Activated T-cell treated with anti-CD3 and anti-CD28 coated beads for 24 hours (primary cell): Measurements from ENCODE around the gene CNOT4.

Experiments
- DNase-seq: peaks from one replicate; pipeline ENCODE4 v3.0.0-alpha.2; 2020; ENCODE audit warnings: low read depth

The CNOT4 gene

DNA sequence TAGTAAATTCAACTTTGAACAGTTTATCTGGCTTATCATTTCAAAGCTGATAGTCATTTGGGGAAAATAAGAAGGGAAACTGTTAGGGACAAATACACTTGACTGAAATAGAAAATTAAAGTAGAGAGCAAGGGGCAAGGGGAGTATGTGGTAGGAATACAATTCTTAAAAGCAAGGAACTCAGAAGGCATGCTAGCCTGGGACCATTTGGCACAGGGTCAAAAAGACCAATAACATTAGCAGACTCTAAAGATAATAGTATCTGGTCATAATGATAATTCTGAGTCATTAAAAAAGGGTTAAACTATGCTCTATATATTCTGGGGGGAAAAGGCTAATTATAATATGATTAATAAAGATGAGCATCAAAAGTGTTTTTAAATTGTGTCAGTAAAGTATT is 112.2 kb downstream of the CNOT4 start:
- DNase-seq: no peak

DNA sequence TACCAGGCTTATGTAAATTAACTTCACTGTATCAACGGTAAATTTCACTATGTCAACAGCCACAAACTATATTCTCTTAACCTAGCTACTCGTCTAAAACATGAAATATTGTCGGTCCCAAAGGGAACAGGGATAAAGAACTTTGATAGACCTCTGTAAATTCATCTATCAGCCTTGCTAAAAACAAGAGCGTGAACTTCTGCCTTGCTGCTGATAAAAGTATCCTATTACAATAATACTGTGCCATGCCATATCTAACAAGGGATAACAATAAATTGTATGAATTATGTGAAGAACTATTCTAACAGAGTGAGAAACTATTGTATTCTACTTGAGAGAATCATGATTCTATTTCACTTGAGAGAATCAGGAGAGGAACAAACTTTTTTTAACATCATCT is 117.2 kb downstream of the CNOT4 start:
- DNase-seq: no peak

DNA sequence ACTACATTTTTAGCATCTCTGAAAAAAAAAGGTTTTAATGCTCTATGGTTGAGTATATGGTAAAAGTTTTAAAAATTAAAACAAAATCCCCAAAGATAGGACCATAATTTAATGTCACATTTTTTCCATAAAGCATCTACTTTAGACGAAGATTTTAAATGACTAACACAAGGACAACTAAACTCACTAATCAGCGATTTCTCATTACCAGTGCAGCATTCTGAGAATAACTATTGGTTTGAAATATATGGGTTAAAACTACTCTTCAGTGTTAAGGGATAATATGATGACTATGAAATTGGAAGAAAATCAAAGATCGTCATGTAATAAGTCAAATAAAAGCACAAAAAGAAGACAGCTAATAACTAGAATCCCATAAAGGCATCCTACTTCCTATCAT is 118.4 kb downstream of the CNOT4 start:
- DNase-seq: no peak

DNA sequence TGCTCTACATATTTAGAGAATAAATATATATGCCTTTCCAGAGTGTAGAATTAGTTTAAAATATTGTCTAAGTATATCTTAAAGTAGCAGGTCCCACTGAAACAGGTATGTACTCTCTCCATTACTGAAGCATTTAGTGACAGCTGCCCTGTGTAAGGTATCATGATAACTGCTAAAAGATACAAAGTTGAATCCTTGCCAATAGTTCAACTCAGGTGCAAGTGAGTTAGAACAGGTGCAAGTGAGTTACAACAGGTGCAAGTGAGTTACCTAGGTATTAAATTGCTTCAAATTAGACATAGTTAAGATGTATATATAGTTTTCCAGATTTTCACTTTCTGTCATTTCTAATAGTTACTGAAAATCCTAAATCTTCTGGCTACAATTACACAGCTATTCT is 119.1 kb downstream of the CNOT4 start:
- no peak for DNase-seq

DNA sequence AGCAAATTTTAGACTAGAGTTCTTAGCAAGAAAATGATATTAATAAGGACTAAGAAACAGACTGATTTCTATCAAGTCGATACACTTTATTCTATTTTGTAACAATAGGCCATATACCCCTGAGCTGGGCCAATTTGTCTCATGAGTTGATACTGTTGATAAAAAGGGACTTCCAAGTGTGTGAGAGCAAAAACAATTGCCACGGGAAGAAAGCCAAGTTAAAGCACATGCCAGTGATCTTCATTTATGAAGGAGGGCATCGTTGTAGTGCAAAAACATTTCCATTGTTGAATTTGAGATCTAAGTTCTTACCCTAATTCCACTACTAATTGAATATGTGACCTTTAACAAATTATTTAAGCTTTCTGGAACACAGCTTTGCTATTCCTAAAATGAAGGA is 119.9 kb downstream of the CNOT4 start:
- no peak for DNase-seq

DNA sequence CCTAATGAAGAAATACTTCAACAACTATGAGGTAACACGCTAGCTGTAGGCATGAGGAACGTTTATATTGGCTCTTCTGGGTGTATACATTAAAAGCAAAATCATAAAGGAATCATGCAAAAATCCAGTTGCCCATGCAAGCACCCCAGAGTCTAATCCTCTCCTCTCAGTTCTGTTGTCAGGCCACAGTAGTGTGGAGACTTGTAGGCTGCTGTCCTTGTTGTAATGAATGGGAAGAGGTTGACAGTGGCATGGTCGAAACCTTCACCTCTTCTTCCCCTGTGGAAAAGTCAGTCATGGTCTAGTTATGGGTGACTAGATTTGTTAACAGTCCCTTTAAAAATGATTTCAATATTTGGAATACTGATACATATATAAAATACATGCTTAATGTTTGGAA is 121.3 kb downstream of the CNOT4 start:
- no peak for DNase-seq

DNA sequence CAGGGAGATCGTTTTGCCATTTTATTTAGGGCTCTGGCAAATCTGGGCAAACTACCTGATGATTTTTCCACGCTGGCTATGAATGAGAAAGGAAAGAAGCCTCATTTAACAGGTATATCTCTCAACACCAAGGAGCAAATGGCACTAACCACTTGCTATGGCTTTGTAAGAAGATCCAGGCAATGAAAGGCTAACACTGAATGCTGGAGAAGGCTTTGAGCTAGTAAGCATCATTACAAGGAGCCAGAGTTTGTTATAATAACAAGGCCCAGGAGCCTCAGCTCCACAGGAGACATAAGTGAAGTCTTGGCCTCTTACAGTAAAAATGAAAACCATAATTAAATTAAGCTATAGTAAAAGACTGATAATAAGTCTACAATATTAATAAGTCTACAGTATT is 123.1 kb downstream of the CNOT4 start:
- DNase-seq: no peak

DNA sequence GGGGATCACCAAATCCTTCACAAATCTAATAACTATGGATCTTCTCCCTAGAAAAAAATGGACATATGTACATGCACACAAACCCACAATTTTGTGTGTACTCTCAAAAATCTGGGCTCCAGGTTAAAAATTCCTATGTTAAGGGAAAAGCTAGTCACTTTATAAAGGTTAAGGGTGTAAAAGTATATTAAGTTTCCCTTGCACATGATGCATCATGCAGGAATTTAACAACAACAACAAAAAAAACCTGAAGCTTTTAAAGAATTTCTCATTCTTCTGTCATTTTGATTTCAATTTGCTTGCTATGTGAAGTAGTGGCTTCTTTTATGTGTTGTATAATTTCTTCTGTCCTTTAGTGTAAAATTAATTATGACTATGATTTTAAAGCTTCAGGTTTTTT is 123.7 kb downstream of the CNOT4 start:
- DNase-seq: no peak

DNA sequence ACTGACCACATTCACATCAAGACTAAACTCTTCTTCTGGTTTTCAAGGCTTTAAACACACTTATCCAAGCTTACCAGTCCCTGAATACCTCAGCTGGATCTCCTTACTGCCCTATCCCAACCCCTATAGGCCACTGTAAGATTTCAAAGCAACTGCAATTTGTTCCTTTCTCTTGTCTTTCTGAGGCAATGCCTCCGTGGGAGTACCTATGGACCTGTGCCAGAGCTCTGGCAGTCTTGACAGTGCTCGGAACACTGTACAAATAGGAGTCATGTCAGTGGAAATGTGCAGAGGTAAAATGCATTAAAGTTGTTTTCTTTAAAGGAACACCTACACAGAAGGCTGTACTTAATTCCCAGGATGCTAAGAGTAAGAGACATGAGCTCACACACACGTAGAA is 124.7 kb downstream of the CNOT4 start:
- DNase-seq: no peak

DNA sequence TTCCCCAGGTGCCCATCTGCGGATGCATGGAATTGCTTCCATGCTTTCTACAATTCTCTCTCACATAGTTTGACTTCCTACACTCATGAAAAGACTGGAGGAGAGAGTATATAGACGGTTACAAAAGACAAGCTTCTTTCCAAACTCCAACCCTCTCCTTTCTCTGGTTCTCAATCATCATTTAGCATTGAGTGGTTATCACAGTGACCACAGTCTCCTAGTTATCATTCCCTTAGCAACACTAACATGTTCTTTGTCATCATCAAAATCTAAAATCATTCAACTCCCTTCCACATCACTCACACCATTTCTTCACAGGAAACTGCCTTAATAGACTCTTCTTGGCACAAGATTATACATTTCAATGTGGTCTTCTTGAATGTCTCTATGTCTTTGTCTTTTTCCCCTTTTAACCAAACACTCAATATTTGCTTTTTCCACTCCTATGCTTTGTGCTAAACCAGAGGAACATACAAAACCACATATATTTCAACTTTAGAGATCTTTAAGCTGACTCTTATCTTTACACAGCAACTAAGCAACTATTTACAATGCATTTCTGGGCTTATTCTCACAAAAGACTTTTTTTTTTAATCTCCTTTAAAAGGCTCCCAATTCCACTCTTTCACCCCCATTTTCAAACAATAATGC is 126.3 kb downstream of the CNOT4 start:
- no peak for DNase-seq

DNA sequence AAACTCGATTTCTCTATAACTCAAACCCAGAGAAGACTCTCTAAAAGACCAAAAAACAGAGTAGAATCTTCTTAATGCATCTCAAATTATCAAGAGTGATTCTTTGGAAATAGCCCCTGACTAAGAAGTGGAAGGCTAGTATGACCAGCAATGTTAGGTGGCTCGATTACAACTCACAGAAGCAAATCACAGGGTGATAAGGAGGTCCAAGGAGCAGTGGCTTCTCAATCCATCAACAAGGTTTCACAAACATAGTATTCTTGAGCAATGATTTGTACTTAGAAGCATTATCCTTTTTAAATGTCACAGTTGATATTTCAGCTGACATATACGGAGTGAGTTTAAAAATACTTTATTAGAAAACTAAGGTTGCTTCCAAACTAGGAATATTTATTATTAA is 127.7 kb downstream of the CNOT4 start:
- DNase-seq: no peak

DNA sequence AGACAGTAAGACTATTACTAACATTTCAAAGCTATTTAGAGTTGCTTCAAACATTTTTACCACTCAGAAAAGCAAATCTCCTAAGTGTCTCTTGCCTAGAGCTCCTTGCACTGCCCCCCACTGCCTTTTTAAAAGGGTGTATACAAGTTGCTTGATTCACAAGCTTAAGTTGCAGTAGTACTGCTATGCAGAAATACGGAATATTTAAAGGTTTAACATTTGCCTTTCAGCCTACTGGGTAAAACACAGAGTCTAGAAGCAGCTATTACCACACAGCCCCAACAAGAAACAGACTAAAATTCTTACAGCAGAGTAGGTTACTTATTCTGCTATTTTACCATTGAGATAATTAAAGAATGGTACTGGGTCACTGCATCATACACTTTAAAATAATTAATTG is 128.5 kb downstream of the CNOT4 start:
- DNase-seq: no peak

DNA sequence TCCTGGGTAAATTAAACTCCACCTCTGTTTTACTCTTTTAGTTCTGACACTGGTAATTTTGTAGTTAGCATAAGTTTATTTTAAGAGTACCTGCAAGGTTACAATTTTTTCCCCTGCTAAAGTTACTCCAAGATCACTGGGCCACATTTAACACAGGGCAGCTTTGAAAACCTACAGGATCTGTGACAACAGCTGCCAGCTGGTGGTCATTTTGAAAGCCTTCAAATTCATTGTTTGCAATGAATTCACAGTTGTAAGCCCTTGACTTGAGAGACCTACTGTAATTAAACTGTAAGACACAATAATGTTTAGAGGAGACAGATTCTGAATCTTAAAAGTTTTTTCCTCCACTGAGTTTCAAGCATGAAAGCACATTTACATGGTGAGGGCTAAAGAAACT is 129.6 kb downstream of the CNOT4 start:
- DNase-seq: no peak

DNA sequence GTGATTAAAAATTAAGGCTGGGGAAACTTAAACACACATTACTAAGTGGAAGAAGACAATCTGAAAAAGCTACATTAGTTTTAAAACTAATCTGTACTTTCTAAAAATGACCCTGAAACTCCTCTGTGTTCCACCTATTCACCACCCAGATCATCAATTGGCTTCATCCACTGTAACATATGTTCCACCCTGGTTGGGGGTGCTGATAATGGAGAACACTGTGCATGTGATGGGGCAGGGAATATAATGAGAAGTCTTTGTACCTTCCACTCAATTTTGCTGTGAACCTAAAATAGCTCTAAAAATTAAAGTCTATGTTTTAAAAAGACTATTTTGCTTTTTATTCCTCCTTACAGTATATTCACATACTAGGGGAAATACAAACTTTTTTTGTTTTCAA is 132.7 kb downstream of the CNOT4 start:
- no peak for DNase-seq

DNA sequence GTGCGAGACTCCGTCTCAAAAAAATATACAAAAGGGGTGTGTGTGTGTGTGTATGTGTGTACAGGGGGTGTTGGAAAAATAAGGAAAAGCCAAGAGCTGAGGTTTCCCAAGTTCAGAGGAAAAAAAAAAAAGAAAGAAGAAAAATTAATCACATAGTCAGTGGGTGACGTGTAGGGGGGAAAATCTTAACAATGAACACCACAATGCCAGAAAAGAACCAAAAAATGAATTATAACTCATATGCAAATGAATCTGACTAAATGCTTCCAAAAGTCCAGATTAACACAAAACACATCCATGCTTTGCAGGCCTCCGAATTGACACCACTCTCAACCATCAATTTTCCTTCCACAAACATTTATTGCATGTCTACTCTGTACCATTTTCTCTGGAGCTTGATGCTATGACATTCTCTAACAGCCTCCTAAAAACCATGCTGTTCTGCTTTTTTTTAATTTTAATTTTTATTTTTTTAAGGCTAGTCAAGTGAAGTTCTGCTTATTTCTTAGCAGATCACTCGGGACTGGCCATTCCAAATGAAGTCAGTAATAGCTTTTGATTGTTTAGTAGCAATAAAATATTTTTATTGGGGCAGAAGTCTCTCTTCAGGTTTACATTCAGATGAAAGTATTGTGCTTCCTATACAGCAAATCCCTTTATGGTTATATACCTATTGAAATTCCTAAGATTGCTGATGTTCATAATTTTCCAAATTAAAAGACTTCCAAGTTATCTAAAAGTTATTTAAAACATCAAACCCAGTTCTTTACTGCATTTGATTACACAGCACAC is 133.8 kb downstream of the CNOT4 start:
- DNase-seq: no peak

DNA sequence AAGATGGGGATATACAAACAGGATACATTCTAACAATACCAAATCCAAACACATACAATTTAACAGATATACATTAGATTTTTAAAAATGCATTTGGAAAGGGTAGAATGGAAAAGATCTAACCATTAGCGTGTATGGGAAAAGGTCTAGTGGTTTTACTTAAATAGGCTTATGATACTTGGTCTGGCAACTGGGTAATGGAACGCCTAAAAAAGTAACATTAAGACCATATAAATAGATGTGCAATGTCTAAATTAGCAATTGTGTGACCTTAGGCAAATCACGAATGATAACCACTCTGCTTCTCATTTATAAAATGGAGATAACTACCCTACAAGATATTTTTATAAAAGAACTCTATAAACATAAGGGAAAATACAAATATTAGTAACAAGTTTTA is 135.2 kb downstream of the CNOT4 start:
- DNase-seq: no peak

DNA sequence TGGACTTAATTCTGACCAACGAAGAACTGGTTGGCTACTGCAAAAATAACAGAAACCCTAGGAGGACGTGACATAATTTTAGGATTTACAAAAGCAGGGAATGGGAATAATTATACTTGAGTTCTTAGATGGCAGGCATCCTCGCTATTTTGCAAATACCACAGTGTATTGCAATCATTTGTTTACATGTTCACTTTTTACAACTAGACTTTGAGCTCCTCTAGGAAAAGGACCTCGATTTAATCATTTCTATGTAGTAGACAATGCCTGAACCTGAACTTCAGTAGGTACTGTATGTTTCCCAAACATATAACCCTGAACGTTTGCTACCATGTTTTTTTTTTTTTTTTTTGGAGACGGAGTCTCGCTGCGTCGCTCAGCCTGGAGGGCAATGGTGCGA is 137.7 kb downstream of the CNOT4 start:
- DNase-seq: no peak

DNA sequence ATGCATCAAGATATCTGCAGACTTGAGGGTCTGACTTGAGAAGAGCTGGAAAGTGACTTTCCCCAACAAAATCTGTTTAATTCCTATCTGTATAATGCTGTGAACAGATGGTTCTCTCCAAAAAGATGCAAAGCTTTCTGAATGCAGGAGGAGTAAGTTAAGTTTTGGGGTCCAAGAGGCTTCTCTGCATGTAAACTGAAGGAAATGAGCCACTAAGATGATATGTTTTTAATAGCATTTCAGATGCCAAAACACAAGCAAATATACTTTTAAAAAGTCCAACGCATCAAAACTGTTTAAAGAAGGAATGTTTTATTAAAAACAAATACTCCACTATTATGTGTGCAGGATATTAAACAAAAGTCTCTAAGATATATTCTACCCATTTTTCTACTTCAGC is 139.2 kb downstream of the CNOT4 start:
- DNase-seq: no peak

DNA sequence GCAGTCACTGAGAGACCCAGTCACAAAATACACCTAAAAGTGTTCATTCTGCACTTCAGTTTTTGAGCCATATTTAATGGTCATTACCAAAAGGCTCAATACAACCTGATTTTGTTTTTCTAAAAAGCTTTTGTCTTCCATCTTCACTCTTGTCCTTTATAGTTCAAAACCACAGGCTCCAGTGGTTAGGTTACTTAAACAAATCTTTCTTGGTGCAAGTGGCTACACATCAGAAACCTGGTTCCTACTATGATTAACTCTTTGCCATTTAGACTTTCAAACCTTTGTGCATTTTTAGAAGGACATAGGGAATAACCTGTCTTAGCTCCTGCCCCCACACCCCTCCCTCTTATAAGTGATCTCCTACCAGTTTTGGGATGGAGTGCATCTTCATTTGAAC is 140.5 kb downstream of the CNOT4 start:
- no peak for DNase-seq

DNA sequence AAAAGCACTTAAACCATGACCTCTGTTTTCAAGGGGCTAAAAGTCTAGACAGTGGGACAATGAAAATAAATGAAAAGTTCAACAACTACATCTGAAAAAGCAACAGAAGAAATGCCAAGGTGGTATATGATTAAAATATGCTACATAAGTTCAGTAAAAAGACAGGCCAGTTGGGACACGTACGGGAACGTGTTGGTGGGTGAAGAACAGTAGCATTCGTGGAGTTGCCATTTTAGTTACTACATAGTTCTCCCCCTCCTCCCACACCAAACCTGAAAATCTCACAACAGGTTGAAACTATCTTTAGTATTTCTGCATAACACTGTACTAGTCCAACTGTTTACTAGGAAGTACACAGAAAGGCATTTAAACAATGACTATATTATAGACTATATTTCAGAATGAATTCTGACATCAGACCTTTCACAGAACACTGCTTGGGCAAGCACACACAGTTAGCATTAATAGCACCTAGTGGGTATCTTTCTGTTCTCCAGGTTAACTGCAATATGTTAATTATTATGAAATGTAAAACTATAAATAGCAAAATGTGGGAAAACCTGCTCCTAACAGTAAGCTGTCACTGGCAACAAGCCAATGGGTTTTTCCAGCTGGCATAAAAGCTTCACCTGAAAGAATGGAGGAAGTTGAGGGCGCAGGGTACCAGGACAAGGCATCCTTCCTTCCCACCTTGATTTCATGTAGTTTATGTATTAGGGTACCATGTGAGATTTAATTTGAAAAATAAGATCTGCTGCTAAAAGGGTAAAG is 141.3 kb downstream of the CNOT4 start:
- DNase-seq: no peak

DNA sequence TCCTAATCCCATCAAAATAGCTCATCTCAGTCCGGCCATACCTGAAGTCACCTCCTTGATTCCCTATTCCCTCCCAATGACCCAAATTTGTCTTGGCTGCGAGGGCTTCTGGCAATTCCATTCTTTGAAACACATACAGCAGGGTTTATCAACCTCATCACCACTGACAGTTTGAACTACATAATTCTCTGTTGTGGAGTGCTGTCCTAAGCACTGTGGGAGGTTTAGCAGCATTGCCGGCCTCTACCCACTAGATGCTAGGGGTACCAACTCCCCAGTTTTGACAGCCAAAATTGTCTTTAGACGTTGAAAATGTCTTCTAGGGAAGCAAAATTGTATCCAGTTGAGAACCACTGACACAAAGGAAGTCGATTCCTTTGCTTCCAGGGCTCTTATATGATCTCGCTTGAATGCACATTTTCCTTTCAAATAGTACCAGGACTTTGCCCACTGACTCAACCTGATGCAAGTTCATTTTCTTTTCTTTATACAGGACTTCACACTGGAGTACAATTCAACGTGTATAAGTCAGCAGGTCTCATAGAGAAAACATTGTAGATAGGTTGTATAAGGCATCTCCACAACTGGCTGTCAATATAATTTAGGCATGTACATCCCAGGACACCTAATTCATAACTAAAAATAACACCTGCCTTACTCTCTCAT is 142.9 kb downstream of the CNOT4 start:
- no peak for DNase-seq

DNA sequence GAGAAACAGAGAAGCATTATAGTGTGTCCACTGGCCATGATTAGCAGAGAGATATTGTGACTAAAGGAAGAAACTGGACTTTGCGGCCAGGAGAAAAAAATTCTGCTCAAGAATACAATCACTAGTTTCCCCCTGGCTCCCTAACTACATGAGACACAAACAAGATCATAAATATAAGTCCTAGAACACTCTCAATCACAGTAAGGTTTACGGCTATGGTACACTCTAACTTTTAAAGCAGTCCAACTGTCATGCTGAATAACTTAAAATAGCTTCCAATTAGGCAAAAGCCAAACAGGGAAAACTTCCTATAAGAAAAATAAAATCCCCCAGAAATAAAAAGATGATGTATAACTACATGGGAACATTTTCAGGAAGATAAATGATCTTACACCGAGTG is 144.2 kb downstream of the CNOT4 start:
- DNase-seq: no peak

DNA sequence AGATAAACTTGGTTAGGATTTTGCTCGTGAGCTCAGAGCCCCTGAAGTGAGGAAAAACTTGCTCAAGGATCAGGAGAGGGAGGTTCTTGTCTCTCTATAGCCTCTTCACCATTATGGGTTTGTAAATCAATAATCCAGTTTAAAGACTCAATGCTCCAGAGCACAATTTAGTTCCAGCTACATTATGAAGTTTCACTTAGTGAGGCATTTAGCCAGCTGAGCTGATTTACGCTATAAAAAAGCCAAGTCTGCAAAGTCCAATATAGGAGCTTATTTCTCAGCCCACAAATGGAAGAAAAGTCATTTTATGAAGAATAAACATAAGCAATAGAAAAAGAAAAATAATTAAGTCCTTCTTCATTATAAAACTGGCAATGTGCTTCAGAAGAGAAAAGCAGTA is 145.7 kb downstream of the CNOT4 start:
- no peak for DNase-seq
